Calu3 (cell line): Measurements from ENCODE around the gene IDI2. TPM values are rescaled to one million over a fixed set of nuclear protein-coding genes. Genes with fewer than 3 reads are reported as not detected.

Experiments
- BruUV-seq: library from RNA; stranded (reverse); fragments of 400-500 nt; replicated peaks from 2 replicates; lab custom pipeline; 2021; lab: Mats Ljungman, UMichigan
- CTCF ChIA-PET: fragments of 300-600 bp; sonication (Branson Sonifier 250); formaldehyde crosslinking; loops from one replicate; lab custom pipeline; 2022; ENCODE audit warnings: antibody characterized with exemption; lab: Charles Lee
- DNase-seq: peaks from one replicate; pipeline ENCODE4 v3.0.0; 2022
- H3K27ac Mint-ChIP-seq: one replicate; pipeline ENCODE4 v1.8.0; 2022; ENCODE audit warnings: mixed read lengths; ENCODE audit not compliant: unreplicated experiment
- H3K27me3 Mint-ChIP-seq: one replicate; pipeline ENCODE4 v1.8.0; 2022; ENCODE audit warnings: mixed read lengths; ENCODE audit not compliant: unreplicated experiment
- H3K36me3 Mint-ChIP-seq: one replicate; pipeline ENCODE4 v1.8.0; 2022; ENCODE audit warnings: mild to moderate bottlenecking, moderate library complexity, mixed read lengths; ENCODE audit not compliant: insufficient read depth, unreplicated experiment
- H3K4me1 Mint-ChIP-seq: one replicate; pipeline ENCODE4 v1.8.0; 2022; ENCODE audit warnings: mild to moderate bottlenecking, low read depth, mixed read lengths; ENCODE audit not compliant: unreplicated experiment
- H3K4me3 Mint-ChIP-seq: one replicate; pipeline ENCODE4 v1.8.0; 2022; ENCODE audit warnings: mild to moderate bottlenecking, low read depth, moderate library complexity, mixed read lengths; ENCODE audit not compliant: unreplicated experiment
- H3K9me3 Mint-ChIP-seq: one replicate; pipeline ENCODE4 v1.8.0; 2022; ENCODE audit warnings: low read depth, mixed read lengths; ENCODE audit not compliant: unreplicated experiment
- CTCF ChIP-seq: fragments of 200-600 bp; IDR thresholded peaks from one replicate; pipeline ENCODE4 v1.8.0; 2022; ENCODE audit warnings: antibody characterized with exemption; ENCODE audit not compliant: unreplicated experiment
- intact Hi-C: fragments of 100-400 bp; cut with micrococcal nuclease; formaldehyde crosslinking; loops from one replicate; pipeline ENCODE4 v1.10.0; 2022; ENCODE audit not compliant: unreplicated experiment
- total RNA-seq: library from RNA; stranded (reverse); gene quantifications from 2 replicates; pipeline ENCODE4 v1.2.3, GENCODE V29; 2022

The IDI2 gene
- total RNA-seq, 1 experiment from 2014 or later = not detected

- CTCF ChIA-PET = no interaction called here
- H3K36me3 Mint-ChIP-seq = peaks cover 84% of the 10 kb centered on the region
- no peaks in the 10 kb centered on the region for H3K9me3 Mint-ChIP-seq
- no peak for DNase-seq
- H3K4me3 Mint-ChIP-seq = no peak overlapping the region
- intact Hi-C loops = no loop called here
- no TSS peak for BruUV-seq
- TF ChIP-seq CTCF = no peak
- peaks cover 20% of the 10 kb centered on the region for H3K4me1 Mint-ChIP-seq
- H3K27ac Mint-ChIP-seq = peak overlapping the region; percentile 53
- no peaks in the 10 kb centered on the region for H3K27me3 Mint-ChIP-seq
Observed at GRCh38 chr10:994836-995558, 30.7 kb downstream of the IDI2 start.

- H3K27ac Mint-ChIP-seq = no peak overlapping the region
- DNase-seq = no peak
- TF ChIP-seq CTCF = no peak
- H3K4me1 Mint-ChIP-seq = peaks cover 25% of the 10 kb centered on the region
- CTCF ChIA-PET = interaction anchor here (1.1 kb wide), 1 partner anchor 9 kb away, joined by 3 read pairs; no protein-coding TSS in a partner anchor
- intact Hi-C loops = no loop called here
- H3K4me3 Mint-ChIP-seq = no peak overlapping the region
- H3K36me3 Mint-ChIP-seq = peaks cover 84% of the 10 kb centered on the region
- H3K27me3 Mint-ChIP-seq = no peaks in the 10 kb centered on the region
- H3K9me3 Mint-ChIP-seq = no peaks in the 10 kb centered on the region
- no TSS peak for BruUV-seq
Observed at GRCh38 chr10:992871-993270, 32.8 kb downstream of the IDI2 start.

- no peak for TF ChIP-seq CTCF
- no TSS peak for BruUV-seq
- peaks cover 84% of the 10 kb centered on the region for H3K36me3 Mint-ChIP-seq
- intact Hi-C loops = no loop called here
- CTCF ChIA-PET = no interaction called here
- H3K9me3 Mint-ChIP-seq = no peaks in the 10 kb centered on the region
- H3K27ac Mint-ChIP-seq = no peak overlapping the region
- no peaks in the 10 kb centered on the region for H3K27me3 Mint-ChIP-seq
- peaks cover 25% of the 10 kb centered on the region for H3K4me1 Mint-ChIP-seq
- H3K4me3 Mint-ChIP-seq = no peak overlapping the region
- DNase-seq = no peak
Observed at GRCh38 chr10:992467-992866, 33.2 kb downstream of the IDI2 start.

GRCh38 chr10:990808-991207 is 34.9 kb downstream of the IDI2 start:
- Mint-ChIP-seq H3K9me3 (no peaks in the 10 kb centered on the region), H3K36me3 (peaks cover 83% of the 10 kb centered on the region), H3K27me3 (no peaks in the 10 kb centered on the region), H3K4me1 (peaks cover 40% of the 10 kb centered on the region), H3K27ac (no peak overlapping the region), H3K4me3 (peak overlapping the region; percentile 90)
- TF ChIP-seq CTCF = no peak
- CTCF ChIA-PET = no interaction called here
- no TSS peak for BruUV-seq
- no peak for DNase-seq
- intact Hi-C loops = no loop called here
